Activated CD4-positive, alpha-beta T cell treated with anti-CD3 and anti-CD28 coated beads for 36 hours (primary cell): Measurements from ENCODE around the gene ADAD2. TPM values are rescaled to one million over a fixed set of nuclear protein-coding genes. Genes with fewer than 3 reads are reported as not detected.
A peak's percentile ranks its signal among the peaks of the same experiment; 100 is the strongest.

Source experiments
- ATAC-seq: fragments of 200-7000 bp; cut with Tn5 transposase; one replicate; pipeline ENCODE4 v1.10.0; 2021; ENCODE audit warnings: mild to moderate bottlenecking, moderate library complexity
- CTCF ChIA-PET: fragments of 350-600 bp; sonication (Branson Sonifier 250); formaldehyde crosslinking; loops from one replicate; lab custom pipeline; 2021; ENCODE audit warnings: antibody characterized with exemption; lab: Charles Lee
- POLR2A ChIA-PET: fragments of 350-600 bp; sonication (Branson Sonifier 250); formaldehyde crosslinking; loops from one replicate; lab custom pipeline; 2021; ENCODE audit warnings: antibody characterized with exemption, inconsistent platforms; lab: Charles Lee
- DNase-seq: peaks from one replicate; pipeline ENCODE4 v3.0.0-alpha.2; 2020
- H3K27ac Mint-ChIP-seq: one replicate; pipeline ENCODE4 v1.8.0; 2021; ENCODE audit warnings: mixed read lengths
- H3K27me3 Mint-ChIP-seq: one replicate; pipeline ENCODE4 v1.8.0; 2021; ENCODE audit warnings: mixed read lengths
- H3K36me3 Mint-ChIP-seq: one replicate; pipeline ENCODE4 v1.8.0; 2021; ENCODE audit warnings: low read depth, mixed read lengths
- H3K4me1 Mint-ChIP-seq: one replicate; pipeline ENCODE4 v1.8.0; 2021; ENCODE audit warnings: mixed read lengths
- H3K4me3 Mint-ChIP-seq: one replicate; pipeline ENCODE4 v1.8.0; 2021; ENCODE audit warnings: mild to moderate bottlenecking, moderate library complexity, mixed read lengths
- H3K9me3 Mint-ChIP-seq: one replicate; pipeline ENCODE4 v1.8.0; 2021; ENCODE audit warnings: low read depth, mixed read lengths
- intact Hi-C, 2 experiments: fragments of 100-400 bp; cut with DNase I in 1 of 2; cut with micrococcal nuclease in 1 of 2; formaldehyde crosslinking; loops; one replicate each; pipeline versions ENCODE4 v1.14.2 to v1.15.1; 2022 to 2024; cut with DNase I, micrococcal nuclease
- total RNA-seq, 2 experiments: library from RNA; stranded (reverse); gene quantifications; one replicate each; pipeline ENCODE4 v1.2.3, GENCODE V29; 2021

Gene ADAD2
- total RNA-seq, 2 experiments from 2014 or later, result 0.16 to 0.18 TPM

DNA sequence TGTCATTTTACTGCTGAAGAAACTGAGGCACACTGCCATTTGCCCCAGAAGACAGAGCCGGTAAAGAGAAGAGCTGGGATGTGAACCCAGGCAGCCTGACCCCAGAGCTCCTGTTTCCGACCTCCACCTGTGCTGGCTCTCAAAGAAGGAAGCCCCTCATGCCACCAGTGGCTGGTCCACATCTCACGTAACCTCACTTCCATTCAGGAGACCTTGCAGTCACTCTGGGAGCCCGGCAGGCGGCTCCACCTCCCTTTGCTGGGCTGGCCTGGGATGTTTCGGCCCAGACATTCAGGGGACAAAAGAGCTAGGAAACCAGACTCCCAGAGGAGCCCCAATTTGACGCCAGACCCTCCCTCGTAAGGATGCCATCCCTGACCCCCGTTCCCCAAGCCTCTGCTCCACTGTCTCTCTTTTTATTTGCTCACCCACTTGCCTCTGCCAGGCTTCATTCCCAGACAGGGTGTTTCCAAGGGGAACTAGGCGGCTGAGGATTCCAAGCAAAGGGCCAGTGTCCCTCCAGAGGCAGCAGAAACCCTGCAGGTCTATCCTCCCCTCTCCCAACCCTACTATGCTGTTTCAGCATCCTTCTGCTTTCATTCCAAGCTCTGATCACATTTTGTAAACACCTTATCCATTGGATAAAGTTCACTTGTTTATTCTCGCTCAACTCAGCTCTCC lies 6.9 kb upstream of the ADAD2 start:
- ChIA-PET CTCF (interaction anchor here (1.0 to 1.4 kb wide), 4 partner anchors 9 to 101 kb away, joined by 3 to 4 read pairs (median 3); no protein-coding TSS in a partner anchor), POLR2A (interaction anchor here (0.6 kb wide), 1 partner anchor 104 kb away, joined by 4 read pairs; no protein-coding TSS in a partner anchor)
- Mint-ChIP-seq H3K36me3 (peaks cover 22% of the 10 kb centered on the region), H3K4me3 (no peak overlapping the region), H3K4me1 (peaks cover 16% of the 10 kb centered on the region), H3K27me3 (no peaks in the 10 kb centered on the region), H3K9me3 (no peaks in the 10 kb centered on the region), H3K27ac (no peak overlapping the region)
- ATAC-seq, result no peak
- DNase-seq, result no peak
- intact Hi-C loops, result no loop called here

DNA sequence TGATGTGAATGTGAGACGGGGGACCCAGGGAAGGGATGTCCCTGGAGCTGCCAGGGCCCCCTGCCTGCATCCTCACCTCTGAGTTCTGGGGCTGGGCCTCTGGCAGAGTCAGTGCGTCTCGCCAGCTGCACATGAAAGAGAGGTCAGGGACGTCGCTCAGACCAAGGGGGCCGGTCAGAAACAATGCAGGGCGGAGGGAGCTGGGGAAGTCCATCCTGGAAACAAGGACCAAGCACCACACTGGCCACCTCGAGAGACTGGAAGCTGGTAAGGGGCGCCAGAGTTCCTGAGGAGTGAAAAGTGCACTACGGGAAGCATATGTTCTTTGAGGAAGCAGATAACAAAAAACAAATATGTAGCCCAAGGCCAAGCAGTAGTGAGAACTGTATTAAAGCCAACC lies 6.2 kb upstream of the ADAD2 start:
- intact Hi-C loops, result loop anchor here in 1 of 2 experiments (5.0 kb wide), 2 partner anchors 67 to 227 kb away; partner anchors contain the start of gene MBTPS1
- no peak for DNase-seq
- no peak for ATAC-seq
- Mint-ChIP-seq H3K27ac (peak overlapping the region; percentile 40), H3K4me3 (peak overlapping the region; percentile 94), H3K4me1 (peaks cover 16% of the 10 kb centered on the region), H3K36me3 (peaks cover 22% of the 10 kb centered on the region), H3K9me3 (no peaks in the 10 kb centered on the region), H3K27me3 (no peaks in the 10 kb centered on the region)
- CTCF ChIA-PET, result interaction anchor here (1.0 to 1.4 kb wide), 4 partner anchors 10 to 228 kb away, joined by 3 to 4 read pairs (median 4); no protein-coding TSS in a partner anchor
- POLR2A ChIA-PET, result no interaction called here

- DNase-seq (peak; percentile 95), ATAC-seq (peak; percentile 96)
- Mint-ChIP-seq H3K4me3 (peak within 1 kb of the TSS; percentile 94), H3K27me3 (no peaks in the 10 kb centered on the region), H3K27ac (peak within 1 kb of the TSS; percentile 94), H3K4me1 (peaks cover 16% of the 10 kb centered on the region), H3K9me3 (no peaks in the 10 kb centered on the region), H3K36me3 (peaks cover 22% of the 10 kb centered on the region)
- intact Hi-C loops, result loop anchor here (1.0 to 5.0 kb wide), 14 partner anchors 42 to 431 kb away; partner anchors contain the start of genes DNAAF1 (in 2 of the 2), HSDL1 (in 2 of the 2), MBTPS1 (in 2 of the 2) and COTL1 (in 1 of the 2)
- ChIA-PET CTCF (interaction anchor here (0.6 to 5.6 kb wide), 27 partner anchors 8 to 329 kb away, joined by 3 to 65 read pairs (median 4); partner anchors contain the start of gene MBTPS1), POLR2A (interaction anchor here (0.6 to 1.4 kb wide), 4 partner anchors 9 to 176 kb away, joined by 3 read pairs; no protein-coding TSS in a partner anchor)
Observed at GRCh38 chr16:84186685-84187437, 4.1 kb upstream of the ADAD2 start, which contains the start of gene TAF1C. TSS of gene TAF1C (minus strand) at chr16:84187057. CDS start at chr16:84184988, 2,069 bp downstream.

DNA sequence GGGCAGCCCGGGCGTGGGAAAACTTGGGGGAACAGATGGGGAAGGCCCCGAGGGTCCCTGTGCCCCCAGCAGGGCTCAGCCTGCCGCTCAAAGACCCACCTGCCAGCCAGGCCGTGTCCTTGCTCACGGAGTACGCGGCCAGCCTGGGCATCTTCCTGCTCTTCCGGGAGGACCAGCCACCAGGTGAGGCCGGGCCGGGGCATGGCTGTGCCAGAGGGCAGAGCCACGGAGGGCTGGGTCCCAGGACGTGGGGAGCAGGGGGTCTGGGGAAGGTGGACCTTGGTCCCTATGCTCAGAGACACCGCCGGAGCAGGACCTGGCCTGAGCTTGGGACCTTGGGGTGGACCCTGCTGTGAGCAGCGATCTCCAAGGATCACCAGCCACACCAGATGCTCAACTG lies 509 bp downstream of the ADAD2 start:
- CTCF ChIA-PET, result no interaction called here
- intact Hi-C loops, result no loop called here
- Mint-ChIP-seq H3K36me3 (peaks cover 3% of the 10 kb centered on the region), H3K4me1 (peaks cover 16% of the 10 kb centered on the region), H3K9me3 (no peaks in the 10 kb centered on the region), H3K27me3 (no peaks in the 10 kb centered on the region), H3K4me3 (no peak overlapping the region), H3K27ac (no peak overlapping the region)
- no peak for DNase-seq
- POLR2A ChIA-PET, result no interaction called here
- no peak for ATAC-seq

DNA sequence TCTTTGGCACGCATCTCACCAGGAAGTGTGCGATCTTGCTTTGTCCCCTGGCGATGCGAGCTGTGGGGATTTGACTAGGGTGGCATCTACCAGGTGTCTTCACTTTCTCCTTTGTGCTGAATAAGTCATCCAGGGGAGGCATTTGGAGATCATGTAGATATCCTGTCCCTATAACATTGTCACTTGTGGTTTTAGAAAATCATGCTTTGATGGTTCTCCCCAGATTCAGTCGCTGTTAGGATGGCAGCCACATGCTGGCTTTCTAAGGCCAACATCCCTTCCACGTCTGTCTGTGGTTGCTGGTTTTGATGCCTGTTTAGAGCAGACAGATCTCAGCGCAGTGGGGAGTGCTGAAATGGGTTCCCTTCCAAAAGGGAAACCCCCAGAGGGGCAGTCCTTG lies 2.5 kb downstream of the ADAD2 start:
- no peaks in the 10 kb centered on the region for H3K9me3 Mint-ChIP-seq
- DNase-seq (peak; percentile 45), ATAC-seq (peak; percentile 63)
- H3K4me1 Mint-ChIP-seq, result peaks cover 16% of the 10 kb centered on the region
- peak overlapping the region; percentile 78 for H3K27ac Mint-ChIP-seq
- intact Hi-C loops, result no loop called here
- no peaks in the 10 kb centered on the region for H3K36me3 Mint-ChIP-seq
- POLR2A ChIA-PET, result no interaction called here
- CTCF ChIA-PET, result interaction anchor here (1.1 to 1.5 kb wide), 2 partner anchors 105 to 313 kb away, joined by 3 to 4 read pairs; no protein-coding TSS in a partner anchor
- H3K27me3 Mint-ChIP-seq, result no peaks in the 10 kb centered on the region
- H3K4me3 Mint-ChIP-seq, result peak overlapping the region; percentile 53

DNA sequence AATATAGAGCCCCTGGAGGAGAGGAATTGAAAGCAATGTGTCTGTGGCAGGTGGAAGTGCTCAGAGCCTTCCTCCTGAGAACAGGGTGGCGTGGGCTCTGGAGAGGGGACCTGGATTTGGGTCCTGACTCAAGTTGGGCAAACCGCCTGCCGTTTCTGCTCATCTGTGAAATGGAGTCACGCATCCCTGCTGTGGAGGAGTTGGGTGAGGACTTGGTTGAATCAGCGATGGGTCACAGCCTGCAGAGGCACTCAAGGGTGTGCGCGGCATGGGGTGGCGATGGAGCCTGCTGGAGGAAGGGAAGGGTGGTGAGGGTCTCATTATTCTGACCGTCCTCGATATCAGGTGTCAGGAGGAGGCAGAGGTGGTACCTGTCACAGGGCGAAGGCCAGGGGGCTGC lies 3.1 kb downstream of the ADAD2 start:
- peak overlapping the region; percentile 53 for H3K4me3 Mint-ChIP-seq
- ChIA-PET POLR2A (no interaction called here), CTCF (interaction anchor here (0.6 kb wide), 1 partner anchor 1052 kb away, joined by 3 read pairs; no protein-coding TSS in a partner anchor)
- peak; percentile 50 for ATAC-seq
- intact Hi-C loops, result no loop called here
- no peaks in the 10 kb centered on the region for H3K27me3 Mint-ChIP-seq
- H3K4me1 Mint-ChIP-seq, result peaks cover 16% of the 10 kb centered on the region
- peak overlapping the region; percentile 78 for H3K27ac Mint-ChIP-seq
- H3K9me3 Mint-ChIP-seq, result no peaks in the 10 kb centered on the region
- peak; percentile 46 for DNase-seq
- H3K36me3 Mint-ChIP-seq, result no peaks in the 10 kb centered on the region

DNA sequence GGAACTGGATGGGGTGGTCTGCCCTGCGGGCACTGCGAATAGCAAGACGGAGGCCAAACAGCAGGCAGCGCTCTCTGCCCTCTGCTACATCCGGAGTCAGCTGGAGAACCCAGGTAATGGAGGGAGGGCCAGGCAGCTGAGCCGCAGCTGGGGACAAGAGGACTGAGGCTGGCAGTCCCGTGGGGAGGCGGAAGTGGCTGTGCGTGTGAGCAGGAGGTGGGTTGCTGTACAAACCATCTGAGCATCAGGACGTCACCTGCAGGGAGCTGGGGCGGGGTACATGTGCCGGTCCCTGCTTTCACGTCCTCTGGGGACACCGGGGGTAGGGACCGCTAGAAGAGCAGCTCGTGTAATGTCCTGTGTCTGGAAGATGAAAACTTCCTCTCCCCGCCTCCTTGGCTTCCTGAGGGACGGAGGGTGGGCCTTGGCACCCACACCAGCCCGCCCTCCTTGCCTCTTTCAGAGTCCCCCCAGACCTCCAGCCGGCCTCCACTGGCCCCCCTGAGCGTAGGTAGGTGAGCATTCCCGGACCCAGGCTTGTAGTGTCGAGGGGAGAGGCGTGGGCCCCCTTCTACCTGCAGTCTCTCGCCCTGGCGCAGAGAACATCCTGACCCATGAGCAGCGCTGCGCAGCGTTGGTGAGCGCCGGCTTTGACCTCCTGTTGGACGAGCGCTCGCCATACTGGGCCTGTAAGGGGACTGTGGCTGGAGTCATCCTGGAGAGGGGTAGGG lies 3.7 kb downstream of the ADAD2 start:
- ChIA-PET POLR2A (no interaction called here), CTCF (interaction anchor here (0.6 to 1.7 kb wide), 2 partner anchors 7 to 1052 kb away, joined by 3 to 7 read pairs; no protein-coding TSS in a partner anchor)
- Mint-ChIP-seq H3K27me3 (no peaks in the 10 kb centered on the region), H3K36me3 (no peaks in the 10 kb centered on the region), H3K4me1 (peaks cover 16% of the 10 kb centered on the region), H3K4me3 (peak overlapping the region; percentile 53), H3K27ac (peak overlapping the region; percentile 78), H3K9me3 (no peaks in the 10 kb centered on the region)
- DNase-seq, result peak; percentile 69
- intact Hi-C loops, result no loop called here
- ATAC-seq, result peak; percentile 72

GRCh38 chr16:84195201-84196093 lies 4.5 kb downstream of the ADAD2 start:
- H3K4me1 Mint-ChIP-seq, result peaks cover 16% of the 10 kb centered on the region
- ChIA-PET POLR2A (no interaction called here), CTCF (interaction anchor here (1.7 kb wide), 1 partner anchor 8 kb away, joined by 7 read pairs; no protein-coding TSS in a partner anchor)
- no peaks in the 10 kb centered on the region for H3K27me3 Mint-ChIP-seq
- no peak for ATAC-seq
- H3K9me3 Mint-ChIP-seq, result no peaks in the 10 kb centered on the region
- H3K4me3 Mint-ChIP-seq, result no peak overlapping the region
- no peak overlapping the region for H3K27ac Mint-ChIP-seq
- no peak for DNase-seq
- H3K36me3 Mint-ChIP-seq, result no peaks in the 10 kb centered on the region
- intact Hi-C loops, result no loop called here

DNA sequence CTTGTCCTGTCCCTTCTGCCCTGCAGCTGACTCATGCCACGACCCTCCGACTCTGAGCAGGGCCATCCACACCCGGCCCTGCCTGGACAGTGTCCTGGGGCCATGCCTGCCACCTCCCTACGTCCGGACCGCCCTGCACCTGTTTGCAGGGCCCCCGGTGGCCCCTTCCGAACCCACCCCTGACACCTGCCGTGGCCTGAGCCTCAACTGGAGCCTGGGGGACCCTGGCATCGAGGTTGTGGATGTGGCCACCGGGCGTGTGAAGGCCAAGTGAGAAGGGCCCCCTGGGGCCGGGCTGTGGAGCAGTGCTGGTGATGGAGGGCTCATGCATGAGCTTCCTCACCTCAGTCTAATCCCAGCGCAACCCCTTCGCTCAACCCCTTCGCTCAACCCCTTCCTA lies 5.1 kb downstream of the ADAD2 start:
- ChIA-PET CTCF (interaction anchor here (0.5 to 1.7 kb wide), 2 partner anchors 9 to 24 kb away, joined by 5 to 7 read pairs; no protein-coding TSS in a partner anchor), POLR2A (no interaction called here)
- H3K27me3 Mint-ChIP-seq, result no peaks in the 10 kb centered on the region
- ATAC-seq (no peak), DNase-seq (no peak)
- H3K4me1 Mint-ChIP-seq, result peaks cover 16% of the 10 kb centered on the region
- no peak overlapping the region for H3K4me3 Mint-ChIP-seq
- H3K36me3 Mint-ChIP-seq, result no peaks in the 10 kb centered on the region
- no peaks in the 10 kb centered on the region for H3K9me3 Mint-ChIP-seq
- intact Hi-C loops, result no loop called here
- no peak overlapping the region for H3K27ac Mint-ChIP-seq

DNA sequence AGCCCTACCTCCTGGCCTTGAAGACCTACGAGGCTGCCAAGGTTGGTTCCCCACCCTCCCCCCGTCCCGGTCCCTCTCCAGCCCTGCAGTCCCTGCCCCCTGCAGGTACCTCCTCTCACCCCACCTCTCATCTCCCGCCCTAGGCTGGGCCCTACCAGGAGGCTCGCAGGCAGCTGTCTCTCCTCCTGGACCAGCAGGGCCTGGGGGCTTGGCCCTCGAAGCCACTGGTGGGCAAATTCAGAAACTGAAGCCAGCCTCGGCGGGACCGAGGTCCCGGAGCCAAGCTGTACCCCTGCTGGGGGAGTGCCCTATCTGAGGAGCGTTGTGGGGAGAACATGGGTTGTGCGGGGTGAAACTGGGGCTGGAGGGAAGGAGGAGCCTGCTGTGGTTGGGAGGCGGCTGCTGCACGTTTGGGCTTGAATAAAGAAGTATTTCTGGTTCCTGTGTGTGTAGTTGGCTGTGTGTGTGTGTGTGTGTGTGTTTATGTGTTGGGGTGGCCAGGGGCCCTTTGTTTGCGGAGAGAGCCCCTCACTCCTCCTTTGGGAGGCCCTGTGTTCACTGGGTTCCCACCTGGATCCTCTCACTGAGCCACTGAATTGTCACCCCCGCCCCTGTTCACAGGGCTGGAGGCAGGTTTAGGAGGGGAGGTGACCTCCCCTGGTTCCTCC lies 5.9 kb downstream of the ADAD2 start:
- no peaks in the 10 kb centered on the region for H3K36me3 Mint-ChIP-seq
- no peak overlapping the region for H3K27ac Mint-ChIP-seq
- H3K4me3 Mint-ChIP-seq, result no peak overlapping the region
- DNase-seq (no peak), ATAC-seq (no peak)
- intact Hi-C loops, result no loop called here
- peaks cover 16% of the 10 kb centered on the region for H3K4me1 Mint-ChIP-seq
- H3K27me3 Mint-ChIP-seq, result no peaks in the 10 kb centered on the region
- no peaks in the 10 kb centered on the region for H3K9me3 Mint-ChIP-seq
- ChIA-PET CTCF (no interaction called here), POLR2A (no interaction called here)
